Osteocyte (in vitro differentiated cells): ENCODE measurements around the gene TCF7L1. TPM values are rescaled to one million over a fixed set of nuclear protein-coding genes. Genes with fewer than 3 reads are reported as not detected.
"Not testable (repeated sequence)": the region's sequence is repeated elsewhere in the genome, so short reads cannot be mapped to it uniquely, and the experiment has no call there.

Experiments
- DNase-seq: peaks from one replicate; pipeline ENCODE4 v3.0.0; 2021; ENCODE audit warnings: mixed read lengths; ENCODE audit not compliant: unreplicated experiment; ENCODE audit errors: extremely low spot score
- H3K27ac Mint-ChIP-seq: one replicate; pipeline ENCODE4 v1.8.0; 2021; ENCODE audit warnings: mild to moderate bottlenecking, mixed read lengths; ENCODE audit not compliant: unreplicated experiment
- H3K27me3 Mint-ChIP-seq: one replicate; pipeline ENCODE4 v1.8.0; 2021; ENCODE audit warnings: mixed read lengths; ENCODE audit not compliant: unreplicated experiment
- H3K36me3 Mint-ChIP-seq: one replicate; pipeline ENCODE4 v1.8.0; 2021; ENCODE audit warnings: mixed read lengths; ENCODE audit not compliant: unreplicated experiment
- H3K4me1 Mint-ChIP-seq: one replicate; pipeline ENCODE4 v1.8.0; 2021; ENCODE audit warnings: mixed read lengths; ENCODE audit not compliant: unreplicated experiment
- H3K4me3 Mint-ChIP-seq: one replicate; pipeline ENCODE4 v1.8.0; 2021; ENCODE audit warnings: mild to moderate bottlenecking, moderate library complexity, mixed read lengths; ENCODE audit not compliant: unreplicated experiment
- H3K9me3 Mint-ChIP-seq: one replicate; pipeline ENCODE4 v1.8.0; 2021; ENCODE audit warnings: mixed read lengths; ENCODE audit not compliant: unreplicated experiment
- CTCF ChIP-seq: fragments of 200-600 bp; sonication (generic); IDR thresholded peaks from 2 replicates; pipeline ENCODE4 v1.5.0; 2021; ENCODE audit warnings: antibody characterized with exemption, mild to moderate bottlenecking, moderate library complexity
- total RNA-seq: library from RNA; stranded (reverse); gene quantifications from 2 replicates; pipeline ENCODE4 v1.2.1, GENCODE V29; 2021

The TCF7L1 gene
- total RNA-seq, 1 donor from 2014 or later, result 31.8 TPM

GRCh38 chr2:85319796-85320195 lies 186.6 kb downstream of the TCF7L1 start:
- Mint-ChIP-seq H3K27ac (peak overlapping the region; percentile 6), H3K4me1 (peaks cover 13% of the 10 kb centered on the region), H3K36me3 (peaks cover 56% of the 10 kb centered on the region), H3K27me3 (no peaks in the 10 kb centered on the region), H3K9me3 (no peaks in the 10 kb centered on the region), H3K4me3 (no peak overlapping the region)
- TF ChIP-seq CTCF, result no peak
- no peak for DNase-seq

GRCh38 chr2:85323351-85323987 lies 190.3 kb downstream of the TCF7L1 start:
- Mint-ChIP-seq H3K27ac (no peak overlapping the region), H3K9me3 (no peaks in the 10 kb centered on the region), H3K36me3 (peaks cover 52% of the 10 kb centered on the region), H3K27me3 (no peaks in the 10 kb centered on the region), H3K4me3 (no peak overlapping the region), H3K4me1 (peaks cover 37% of the 10 kb centered on the region)
- no peak for TF ChIP-seq CTCF
- DNase-seq, result no peak

GRCh38 chr2:85323988-85324367 lies 190.8 kb downstream of the TCF7L1 start:
- peaks cover 37% of the 10 kb centered on the region for H3K4me1 Mint-ChIP-seq

GRCh38 chr2:85324639-85325465 lies 191.7 kb downstream of the TCF7L1 start:
- Mint-ChIP-seq H3K27me3 (no peaks in the 10 kb centered on the region), H3K36me3 (peaks cover 44% of the 10 kb centered on the region), H3K27ac (no peak overlapping the region), H3K4me1 (peaks cover 38% of the 10 kb centered on the region), H3K4me3 (peak overlapping the region; percentile 94), H3K9me3 (no peaks in the 10 kb centered on the region)
- TF ChIP-seq CTCF, result no peak
- no peak for DNase-seq

More at GRCh38 chr2:85323988-85324367, 190.8 kb downstream of the TCF7L1 start:
- not testable (repeated sequence) for H3K27ac Mint-ChIP-seq, H3K27me3 Mint-ChIP-seq, H3K4me3 Mint-ChIP-seq, DNase-seq, H3K9me3 Mint-ChIP-seq
- H3K36me3 Mint-ChIP-seq, result peaks cover 49% of the 10 kb centered on the region

- Mint-ChIP-seq H3K27me3 (no peaks in the 10 kb centered on the region), H3K36me3 (peaks cover 41% of the 10 kb centered on the region), H3K4me1 (peaks cover 38% of the 10 kb centered on the region), H3K4me3 (peak overlapping the region; percentile 94), H3K9me3 (no peaks in the 10 kb centered on the region), H3K27ac (no peak overlapping the region)
- no peak for DNase-seq
- TF ChIP-seq CTCF, result no peak
Observed at GRCh38 chr2:85325466-85325811, 192.2 kb downstream of the TCF7L1 start.
